DMS53 (cell line): Measurements from ENCODE around the gene CD209.

ENCODE experiments used
- DNase-seq: peaks from one replicate; lab custom pipeline; 2025; lab: John Stamatoyannopoulos, UW

The CD209 gene

DNA sequence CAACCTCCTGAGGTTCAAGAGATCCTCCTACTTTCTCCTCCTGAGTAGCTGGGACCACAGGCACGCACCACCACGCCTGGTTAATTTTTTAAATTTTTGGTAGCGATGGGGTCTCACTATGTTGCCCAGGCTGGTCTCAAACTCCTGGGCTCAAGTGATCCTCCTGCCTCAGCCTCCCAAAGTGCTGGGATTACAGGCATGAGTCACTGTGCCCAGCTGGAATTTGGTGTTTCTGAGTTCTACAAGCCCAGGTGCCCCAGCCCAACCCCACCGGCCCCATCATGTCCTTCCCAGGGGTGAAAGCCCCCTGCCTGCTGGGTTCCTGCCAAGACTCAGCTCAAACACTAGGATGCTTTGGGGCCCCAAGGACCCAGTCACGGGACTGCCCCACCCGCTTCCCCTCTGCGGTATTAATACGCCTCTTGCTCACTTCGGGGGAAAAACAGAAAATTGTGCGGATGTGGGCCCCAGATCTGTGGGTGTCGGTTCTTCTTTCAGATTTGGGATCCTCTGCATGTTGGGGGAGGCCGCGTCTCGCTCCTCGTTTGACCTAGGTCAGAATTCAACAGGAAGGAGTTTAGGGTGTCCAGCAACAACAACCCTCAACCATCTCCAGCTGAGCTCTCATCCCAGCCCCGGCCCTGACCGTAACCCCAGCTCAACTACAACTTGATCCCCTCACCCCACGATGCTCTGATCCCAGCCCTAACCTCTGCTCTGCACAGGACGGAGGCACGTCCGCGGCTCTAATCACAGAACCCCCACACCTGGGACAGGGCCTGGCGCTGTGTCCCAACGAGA lies 41.7 kb downstream of the CD209 start:
- DNase-seq = no peak

DNA sequence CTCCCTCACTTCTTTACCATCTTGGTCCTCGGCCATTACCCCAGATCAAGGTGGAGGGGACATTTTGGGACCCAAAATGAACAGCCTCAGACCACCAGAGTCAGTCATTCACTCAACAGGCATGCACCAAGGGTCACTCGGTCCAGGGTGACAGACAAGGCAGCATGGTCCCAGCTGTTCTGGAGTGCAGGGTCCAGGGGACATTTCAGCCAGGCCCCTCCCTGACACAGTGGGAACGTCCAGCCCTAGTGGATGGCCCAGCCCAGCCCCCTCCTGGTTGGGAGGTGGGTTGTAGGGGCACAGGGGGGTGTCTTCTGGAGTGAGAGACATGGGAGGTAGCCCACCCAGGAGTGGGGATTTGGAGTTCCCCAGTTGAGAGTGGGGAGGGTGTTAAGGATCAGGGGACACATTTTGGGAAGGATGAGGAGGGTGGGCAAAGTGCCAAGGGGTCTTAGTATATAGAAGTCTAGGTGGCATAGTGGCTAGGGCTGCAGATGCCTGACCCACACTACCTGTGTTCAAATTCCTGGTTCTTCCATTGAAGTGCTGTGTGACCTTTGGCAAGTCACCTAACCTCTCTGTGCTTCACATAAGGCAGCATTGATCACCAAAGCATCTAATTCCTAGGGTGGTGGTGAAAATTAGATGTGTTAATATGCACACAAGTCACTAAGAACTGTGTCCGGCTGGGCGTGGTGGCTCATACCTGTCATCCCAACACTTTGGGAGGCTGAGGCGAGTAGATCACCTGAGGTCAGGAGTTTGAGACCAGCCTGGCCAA lies 42.9 kb downstream of the CD209 start:
- no peak for DNase-seq

- DNase-seq = no peak
Observed at GRCh38 chr19:7703332-7703731, 44.0 kb downstream of the CD209 start.

DNA sequence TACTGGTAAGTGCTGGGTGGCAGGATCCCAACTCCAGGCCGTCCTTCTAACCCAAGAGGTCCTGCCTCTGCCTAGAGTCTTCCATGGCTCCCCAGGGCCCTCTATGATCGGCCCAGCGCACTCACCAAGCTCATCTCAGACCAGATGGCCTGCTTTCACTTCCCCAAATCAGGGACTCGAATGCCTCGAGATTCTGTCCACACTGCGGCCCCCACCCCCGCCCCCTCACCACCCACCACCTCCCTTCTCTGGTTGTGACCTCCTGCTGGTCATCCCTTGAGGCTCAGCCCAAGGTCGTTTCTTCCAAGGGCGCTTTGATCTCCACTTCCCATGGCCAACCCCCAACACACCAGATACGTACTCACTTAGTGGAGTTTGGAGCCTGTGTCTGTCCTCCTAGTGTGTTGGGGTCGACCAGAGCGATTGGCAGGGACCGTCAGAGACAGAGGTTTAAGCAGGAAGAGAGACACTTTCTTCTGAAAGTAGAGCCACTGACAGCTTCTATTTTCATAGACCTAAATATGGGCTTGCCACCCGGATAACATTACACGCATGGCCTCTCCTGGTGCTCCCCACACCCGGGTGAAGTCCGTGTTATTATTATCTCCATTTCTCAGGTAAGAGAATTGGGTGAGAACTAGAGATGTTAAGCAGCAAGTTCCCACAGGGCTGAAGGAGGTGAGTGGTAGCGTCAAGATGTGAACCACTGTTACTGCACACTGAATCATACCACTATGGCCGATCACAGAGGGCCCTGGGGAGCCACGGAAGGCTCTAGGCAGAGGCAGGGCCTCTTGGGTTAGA lies 45.5 kb downstream of the CD209 start, which contains the start of gene FCER2:
FCER2 (minus strand) TSS at position 478 of the 804 bp plus-strand sequence. CDS start 2,371 bp downstream, outside the sequence.
- no peak for DNase-seq

GRCh38 chr19:7701049-7701653 lies 46.2 kb downstream of the CD209 start:
- no peak for DNase-seq

GRCh38 chr19:7699417-7700401 lies 47.6 kb downstream of the CD209 start:
- DNase-seq = no peak

- DNase-seq = no peak
Observed at GRCh38 chr19:7699003-7699402, 48.3 kb downstream of the CD209 start.

GRCh38 chr19:7698583-7698982 lies 48.8 kb downstream of the CD209 start:
- DNase-seq = no peak

- no peak for DNase-seq
Observed at GRCh38 chr19:7697721-7698287, 49.5 kb downstream of the CD209 start.

GRCh38 chr19:7694499-7694898 lies 52.8 kb downstream of the CD209 start:
- DNase-seq = no peak

- no peak for DNase-seq
Observed at GRCh38 chr19:7692417-7693088, 54.8 kb downstream of the CD209 start.

GRCh38 chr19:7691497-7691896 lies 55.8 kb downstream of the CD209 start:
- DNase-seq = no peak

- DNase-seq = no peak
Observed at GRCh38 chr19:7690779-7691258, 56.5 kb downstream of the CD209 start.
